KMS-11 (cell line): ENCODE measurements around the gene ZNF75A.

Experiments used
- H2AFZ ChIP-seq: fragments of 200-600 bp; sonication (generic); 2 replicates; pipeline ENCODE4 v1.6.1; 2016; ENCODE audit warnings: antibody characterized with exemption, mixed run types, low read depth
- H3K27ac ChIP-seq: fragments of 200-600 bp; sonication (generic); 2 replicates; pipeline ENCODE4 v1.6.1; 2016; ENCODE audit warnings: mild to moderate bottlenecking, mixed run types
- H3K27me3 ChIP-seq: fragments of 200-600 bp; sonication (generic); 2 replicates; pipeline ENCODE4 v1.6.1; 2017; ENCODE audit warnings: mild to moderate bottlenecking, low read depth, mixed run types, moderate library complexity; ENCODE audit not compliant: insufficient read depth
- H3K36me3 ChIP-seq: fragments of 200-600 bp; sonication (generic); 2 replicates; pipeline ENCODE4 v1.6.1; 2017; ENCODE audit warnings: mild to moderate bottlenecking, mixed run types; ENCODE audit not compliant: insufficient read depth
- H3K4me1 ChIP-seq: fragments of 200-600 bp; sonication (generic); 2 replicates; pipeline ENCODE4 v1.6.1; 2016; ENCODE audit warnings: mild to moderate bottlenecking, low read depth, mixed run types; ENCODE audit not compliant: poor library complexity, severe bottlenecking
- H3K4me2 ChIP-seq: fragments of 200-600 bp; sonication (generic); 2 replicates; pipeline ENCODE4 v1.7.0; 2016; ENCODE audit warnings: mild to moderate bottlenecking, mixed run types
- H3K4me3 ChIP-seq: fragments of 200-600 bp; sonication (generic); IDR thresholded peaks from 2 replicates; pipeline ENCODE4 v1.6.1; 2017; ENCODE audit warnings: low read depth, low read length, mixed read lengths; ENCODE audit not compliant: insufficient read depth
- H3K79me2 ChIP-seq: fragments of 200-600 bp; sonication (generic); 2 replicates; pipeline ENCODE4 v1.6.1; 2016; ENCODE audit warnings: low read depth, mixed run types; ENCODE audit not compliant: insufficient read depth
- H3K9ac ChIP-seq: fragments of 200-600 bp; sonication (generic); 2 replicates; pipeline ENCODE4 v1.6.1; 2016; ENCODE audit warnings: mild to moderate bottlenecking, mixed run types
- H4K20me1 ChIP-seq: fragments of 200-600 bp; sonication (generic); 2 replicates; pipeline ENCODE4 v1.6.1; 2016; ENCODE audit warnings: mild to moderate bottlenecking, mixed run types; ENCODE audit not compliant: insufficient read depth
- TF ChIP-seq, protein P1 (sequence below): fragments of 200-600 bp; sonication (generic); conservative IDR thresholded peaks from 2 replicates; pipeline ENCODE4 v1.6.1; 2017; ENCODE audit warnings: low read depth, mild to moderate bottlenecking, antibody characterized with exemption, low read length, moderate library complexity, mixed read lengths

ZNF75A gene

DNA sequence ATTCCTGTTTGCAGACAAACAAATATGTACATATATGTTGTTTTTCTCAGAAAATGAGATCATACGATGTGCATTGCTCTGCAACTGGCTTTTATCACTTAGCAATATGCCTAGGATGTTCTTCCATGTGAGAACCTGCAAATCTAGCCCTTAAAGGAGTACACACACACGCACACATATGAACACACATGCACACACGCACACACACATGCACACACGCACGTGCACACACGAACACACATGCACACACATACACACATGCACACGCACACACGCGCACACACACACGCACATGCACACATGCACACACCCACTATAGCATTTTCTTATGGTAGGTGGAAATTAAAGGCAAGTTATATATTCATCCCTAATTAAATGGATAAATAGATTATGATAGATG lies 42.3 kb downstream of the ZNF75A start:
- peaks cover 68% of the 10 kb centered on the region for H3K4me1 ChIP-seq
- TF ChIP-seq, protein P1, sequence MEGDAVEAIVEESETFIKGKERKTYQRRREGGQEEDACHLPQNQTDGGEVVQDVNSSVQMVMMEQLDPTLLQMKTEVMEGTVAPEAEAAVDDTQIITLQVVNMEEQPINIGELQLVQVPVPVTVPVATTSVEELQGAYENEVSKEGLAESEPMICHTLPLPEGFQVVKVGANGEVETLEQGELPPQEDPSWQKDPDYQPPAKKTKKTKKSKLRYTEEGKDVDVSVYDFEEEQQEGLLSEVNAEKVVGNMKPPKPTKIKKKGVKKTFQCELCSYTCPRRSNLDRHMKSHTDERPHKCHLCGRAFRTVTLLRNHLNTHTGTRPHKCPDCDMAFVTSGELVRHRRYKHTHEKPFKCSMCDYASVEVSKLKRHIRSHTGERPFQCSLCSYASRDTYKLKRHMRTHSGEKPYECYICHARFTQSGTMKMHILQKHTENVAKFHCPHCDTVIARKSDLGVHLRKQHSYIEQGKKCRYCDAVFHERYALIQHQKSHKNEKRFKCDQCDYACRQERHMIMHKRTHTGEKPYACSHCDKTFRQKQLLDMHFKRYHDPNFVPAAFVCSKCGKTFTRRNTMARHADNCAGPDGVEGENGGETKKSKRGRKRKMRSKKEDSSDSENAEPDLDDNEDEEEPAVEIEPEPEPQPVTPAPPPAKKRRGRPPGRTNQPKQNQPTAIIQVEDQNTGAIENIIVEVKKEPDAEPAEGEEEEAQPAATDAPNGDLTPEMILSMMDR, result no peak
- H4K20me1 ChIP-seq, result no peaks in the 10 kb centered on the region
- H3K4me3 ChIP-seq, result no peak overlapping the region
- no peaks in the 10 kb centered on the region for H3K27me3 ChIP-seq
- H3K79me2 ChIP-seq, result no peaks in the 10 kb centered on the region; the same call in 1 of the 2 replicates
- H3K36me3 ChIP-seq, result no peaks in the 10 kb centered on the region
- peak overlapping the region; percentile 100 for H3K27ac ChIP-seq
- peak overlapping the region; percentile 76 for H3K4me2 ChIP-seq
- no peak overlapping the region for H2AFZ ChIP-seq
- no peak overlapping the region; the same call in 1 of the 2 replicates for H3K9ac ChIP-seq

DNA sequence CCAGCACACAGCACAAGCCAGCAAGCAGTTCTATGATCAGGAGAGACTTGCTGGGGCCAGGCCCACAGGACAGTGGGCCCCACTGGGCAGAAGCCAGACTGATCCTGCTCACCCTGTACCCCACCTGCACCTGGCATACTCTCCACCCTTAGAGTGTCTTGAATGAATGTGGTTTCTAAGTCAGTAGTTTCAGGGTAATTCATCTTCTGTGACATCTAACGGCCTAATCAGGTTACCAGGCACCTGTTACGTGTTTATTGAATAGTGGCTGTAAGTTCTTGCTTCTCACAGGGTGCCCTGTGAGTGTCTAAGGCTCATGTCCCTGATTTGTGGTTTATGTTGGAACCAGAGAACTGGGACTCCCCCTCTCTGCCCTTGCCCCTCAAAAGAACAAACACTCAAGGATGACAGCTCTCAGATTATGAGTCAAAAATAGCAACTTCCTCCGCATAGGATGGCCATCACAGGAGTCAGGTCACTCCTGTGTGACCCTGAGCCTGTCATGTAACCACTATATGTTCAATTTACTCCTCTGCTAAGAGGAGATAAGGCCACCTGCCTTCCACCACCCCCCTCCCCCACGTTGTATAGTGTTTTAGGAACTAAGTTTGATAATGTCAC lies 43.4 kb downstream of the ZNF75A start:
- Histone ChIP-seq H3K36me3 (no peaks in the 10 kb centered on the region), H3K79me2 (no peaks in the 10 kb centered on the region; the same call in 1 of the 2 replicates), H3K27ac (peak overlapping the region; percentile 100), H3K4me3 (no peak overlapping the region), H2AFZ (peak overlapping the region; percentile 39; the same call in 1 of the 2 replicates), H3K4me1 (peaks cover 71% of the 10 kb centered on the region), H4K20me1 (no peaks in the 10 kb centered on the region), H3K27me3 (no peaks in the 10 kb centered on the region), H3K4me2 (peak overlapping the region; percentile 98), H3K9ac (peak overlapping the region; percentile 88)
- TF ChIP-seq, protein P1, result no peak

DNA sequence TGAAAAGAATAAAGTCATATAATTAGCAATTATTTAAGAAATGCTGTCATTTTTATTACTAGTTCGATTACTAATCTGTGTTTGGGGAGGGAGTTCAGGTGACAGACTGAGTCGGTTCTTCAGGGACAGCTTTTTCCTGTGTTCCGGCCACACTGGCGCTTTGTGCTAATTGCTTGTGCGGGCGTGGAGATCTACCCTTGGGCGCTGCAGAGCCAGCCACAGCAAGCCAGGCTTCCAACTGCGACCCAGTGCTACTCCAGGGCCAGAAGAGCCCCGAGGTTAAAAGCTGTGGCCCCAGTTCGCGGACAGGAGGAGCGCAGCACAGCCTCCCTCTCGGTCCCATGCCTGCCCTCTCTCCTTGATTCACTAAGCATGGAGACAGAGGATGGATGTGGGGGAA lies 43.9 kb downstream of the ZNF75A start:
- Histone ChIP-seq H3K4me2 (peak overlapping the region; percentile 98), H3K79me2 (no peaks in the 10 kb centered on the region; the same call in 1 of the 2 replicates), H3K36me3 (no peaks in the 10 kb centered on the region), H3K4me3 (no peak overlapping the region), H3K9ac (peak overlapping the region; percentile 88), H2AFZ (peak overlapping the region; percentile 39), H3K27me3 (no peaks in the 10 kb centered on the region), H3K4me1 (peaks cover 71% of the 10 kb centered on the region), H3K27ac (peak overlapping the region; percentile 100), H4K20me1 (no peaks in the 10 kb centered on the region)
- TF ChIP-seq, protein P1, result no peak

DNA sequence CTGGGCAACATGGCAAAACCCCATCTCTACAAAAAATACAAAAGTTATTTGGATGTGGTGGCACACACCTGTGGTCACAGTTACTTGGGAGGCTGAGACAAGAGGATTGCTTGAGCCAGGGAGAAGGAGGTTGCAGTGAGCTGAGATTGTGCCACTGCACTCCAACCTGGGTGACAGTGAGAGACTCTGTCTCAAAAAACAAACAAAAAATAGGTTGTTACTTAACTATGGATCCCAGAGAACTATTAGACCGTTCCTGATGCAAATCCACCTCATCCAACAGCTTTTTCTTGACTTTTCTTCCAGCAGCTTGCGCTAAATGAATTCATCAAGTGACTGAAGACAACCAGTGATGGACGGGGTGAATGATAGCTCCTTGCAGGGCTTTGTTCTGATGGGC lies 50.3 kb downstream of the ZNF75A start, which contains the start of gene OR2C1:
TSS of gene OR2C1 (plus strand) at position 301 of the 400 bp plus-strand sequence. CDS start at position 353, 52 bp downstream.
- Histone ChIP-seq H4K20me1 (no peaks in the 10 kb centered on the region), H3K27me3 (no peaks in the 10 kb centered on the region), H3K79me2 (no peaks in the 10 kb centered on the region; the same call in 1 of the 2 replicates), H3K4me3 (no peak within 1 kb of the TSS), H3K4me1 (peaks cover 32% of the 10 kb centered on the region), H3K36me3 (no peaks in the 10 kb centered on the region), H3K4me2 (no peak within 1 kb of the TSS; the same call in 1 of the 2 replicates), H2AFZ (no peak within 1 kb of the TSS), H3K27ac (no peak within 1 kb of the TSS), H3K9ac (no peak within 1 kb of the TSS)
- TF ChIP-seq, protein P1, result no peak
